Panc1 (cell line): Measurements from ENCODE around the gene SFI1. TPM values are rescaled to one million over a fixed set of nuclear protein-coding genes. Genes with fewer than 3 reads are reported as not detected.

Experiments used
- ATAC-seq: fragments of 200-7000 bp; cut with Tn5 transposase; 2 replicates; pipeline ENCODE4 v1.9.1; 2020; ENCODE audit warnings: mild to moderate bottlenecking, moderate library complexity
- BruUV-seq: library from RNA; stranded (reverse); fragments of 400-500 nt; replicated peaks from 2 replicates; lab custom pipeline; 2021; lab: Mats Ljungman, UMichigan
- CTCF ChIA-PET: fragments of 300-600 bp; sonication (Branson Sonifier 250); formaldehyde crosslinking; loops from one replicate; lab custom pipeline; 2022; ENCODE audit warnings: antibody characterized with exemption; lab: Charles Lee
- POLR2A ChIA-PET: fragments of 300-600 bp; sonication (Branson Sonifier 250); formaldehyde crosslinking; loops from one replicate; lab custom pipeline; 2022; ENCODE audit warnings: antibody characterized with exemption; lab: Charles Lee
- DNase-seq: peaks from one replicate; pipeline ENCODE4 v3.0.0-alpha.2; 2010; ENCODE audit warnings: low read depth, low spot score
- H3K27ac ChIP-seq: 2 replicates; pipeline ENCODE4 v1.5.1; 2011; ENCODE audit warnings: mild to moderate bottlenecking, low read length, inconsistent platforms
- H3K27me3 ChIP-seq: fragments of 200-500 bp; sonication (Bioruptor generic); 2 replicates; pipeline ENCODE4 v1.6.0; 2014; ENCODE audit warnings: low read length, inconsistent platforms; ENCODE audit not compliant: control insufficient read depth, insufficient read depth
- H3K36me3 ChIP-seq: fragments of 200-500 bp; sonication (Bioruptor generic); 2 replicates; pipeline ENCODE4 v1.5.1; 2014; ENCODE audit warnings: inconsistent platforms, mild to moderate bottlenecking, low read length, moderate library complexity; ENCODE audit not compliant: control insufficient read depth, insufficient read depth
- H3K4me1 ChIP-seq: 2 replicates; pipeline ENCODE4 v1.5.1; 2011; ENCODE audit warnings: inconsistent platforms, mild to moderate bottlenecking, low read length, moderate library complexity; ENCODE audit not compliant: control insufficient read depth, insufficient read depth
- H3K4me3 ChIP-seq, 2 experiments: 2 replicates each; pipeline ENCODE4 v1.5.1; 2011 to 2012; ENCODE audit warnings: low read depth in 2 of 2, low read length in 2 of 2, mild to moderate bottlenecking in 2 of 2, inconsistent platforms in 1 of 2, moderate library complexity in 1 of 2
- H3K9me3 ChIP-seq: fragments of 200-500 bp; sonication (Bioruptor generic); 2 replicates; pipeline ENCODE4 v1.5.1; 2014; ENCODE audit warnings: low read depth, mild to moderate bottlenecking, inconsistent platforms, low read length, moderate library complexity; ENCODE audit not compliant: control insufficient read depth, insufficient read depth
- POLR2AphosphoS5 ChIP-seq: IDR thresholded peaks from 2 replicates; pipeline ENCODE4 v1.6.1; 2012; ENCODE audit warnings: mild to moderate bottlenecking, low read depth, low read length, moderate library complexity
- SIN3A ChIP-seq: IDR thresholded peaks from 2 replicates; pipeline ENCODE4 v1.6.1; 2012; ENCODE audit warnings: low read depth, mild to moderate bottlenecking, low read length, moderate library complexity, borderline replicate concordance; ENCODE audit not compliant: insufficient read depth
- TCF7L2 ChIP-seq: IDR thresholded peaks from 2 replicates; pipeline ENCODE4 v1.6.1; 2011; ENCODE audit warnings: mild to moderate bottlenecking, low read depth, low read length, inconsistent platforms
- in situ Hi-C: cut with HindIII; loops from 2 replicates; pipeline ENCODE4 v1.10.0; 2016; ENCODE audit warnings: low sequenced_read_pairs, low pct_unique_long_range_greater_than_20kb
- intact Hi-C: fragments of 100-400 bp; cut with micrococcal nuclease; formaldehyde crosslinking; loops from one replicate; pipeline ENCODE4 v1.10.0; 2022; ENCODE audit not compliant: unreplicated experiment
- total RNA-seq: library from RNA; stranded (reverse); gene quantifications from one replicate; pipeline ENCODE4 v1.2.1, GENCODE V29; 2021; ENCODE audit not compliant: unreplicated experiment
- TF ChIP-seq, protein P1 (sequence below), 2 experiments: IDR thresholded peaks; 2 replicates each; pipeline ENCODE4 v1.6.1; 2011 to 2012; ENCODE audit warnings: low read depth in 2 of 2, control low read depth in 1 of 2, low read length in 1 of 2, mild to moderate bottlenecking in 1 of 2, moderate library complexity in 1 of 2; ENCODE audit not compliant: insufficient read depth in 1 of 2
- TF ChIP-seq, protein P2 (sequence below): fragments of 450-650 bp; IDR thresholded peaks from 2 replicates; pipeline ENCODE4 v1.5.1; 2017; ENCODE audit warnings: mild to moderate bottlenecking

Gene SFI1
- total RNA-seq, 1 experiment from 2014 or later: 29.9 TPM

- ChIA-PET CTCF (no interaction called here), POLR2A (no interaction called here)
- Histone ChIP-seq H3K4me1 (peaks cover 13% of the 10 kb centered on the region), H3K4me3 (no peak overlapping the region), H3K27me3 (no peaks in the 10 kb centered on the region), H3K36me3 (no peaks in the 10 kb centered on the region), H3K27ac (no peak overlapping the region), H3K9me3 (no peaks in the 10 kb centered on the region)
- ATAC-seq (no peak), DNase-seq (no peak)
- TF ChIP-seq SIN3A (no peak), POLR2AphosphoS5 (no peak), TCF7L2 (no peak)
- TF ChIP-seq, protein P1, sequence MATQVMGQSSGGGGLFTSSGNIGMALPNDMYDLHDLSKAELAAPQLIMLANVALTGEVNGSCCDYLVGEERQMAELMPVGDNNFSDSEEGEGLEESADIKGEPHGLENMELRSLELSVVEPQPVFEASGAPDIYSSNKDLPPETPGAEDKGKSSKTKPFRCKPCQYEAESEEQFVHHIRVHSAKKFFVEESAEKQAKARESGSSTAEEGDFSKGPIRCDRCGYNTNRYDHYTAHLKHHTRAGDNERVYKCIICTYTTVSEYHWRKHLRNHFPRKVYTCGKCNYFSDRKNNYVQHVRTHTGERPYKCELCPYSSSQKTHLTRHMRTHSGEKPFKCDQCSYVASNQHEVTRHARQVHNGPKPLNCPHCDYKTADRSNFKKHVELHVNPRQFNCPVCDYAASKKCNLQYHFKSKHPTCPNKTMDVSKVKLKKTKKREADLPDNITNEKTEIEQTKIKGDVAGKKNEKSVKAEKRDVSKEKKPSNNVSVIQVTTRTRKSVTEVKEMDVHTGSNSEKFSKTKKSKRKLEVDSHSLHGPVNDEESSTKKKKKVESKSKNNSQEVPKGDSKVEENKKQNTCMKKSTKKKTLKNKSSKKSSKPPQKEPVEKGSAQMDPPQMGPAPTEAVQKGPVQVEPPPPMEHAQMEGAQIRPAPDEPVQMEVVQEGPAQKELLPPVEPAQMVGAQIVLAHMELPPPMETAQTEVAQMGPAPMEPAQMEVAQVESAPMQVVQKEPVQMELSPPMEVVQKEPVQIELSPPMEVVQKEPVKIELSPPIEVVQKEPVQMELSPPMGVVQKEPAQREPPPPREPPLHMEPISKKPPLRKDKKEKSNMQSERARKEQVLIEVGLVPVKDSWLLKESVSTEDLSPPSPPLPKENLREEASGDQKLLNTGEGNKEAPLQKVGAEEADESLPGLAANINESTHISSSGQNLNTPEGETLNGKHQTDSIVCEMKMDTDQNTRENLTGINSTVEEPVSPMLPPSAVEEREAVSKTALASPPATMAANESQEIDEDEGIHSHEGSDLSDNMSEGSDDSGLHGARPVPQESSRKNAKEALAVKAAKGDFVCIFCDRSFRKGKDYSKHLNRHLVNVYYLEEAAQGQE (IDR thresholded peaks at IDR 0.05; ENCODE audit: insufficient read depth in 1 of 2, low read depth in 2 of 2, low read length in 1 of 2): no peak
- TF ChIP-seq, protein P2, sequence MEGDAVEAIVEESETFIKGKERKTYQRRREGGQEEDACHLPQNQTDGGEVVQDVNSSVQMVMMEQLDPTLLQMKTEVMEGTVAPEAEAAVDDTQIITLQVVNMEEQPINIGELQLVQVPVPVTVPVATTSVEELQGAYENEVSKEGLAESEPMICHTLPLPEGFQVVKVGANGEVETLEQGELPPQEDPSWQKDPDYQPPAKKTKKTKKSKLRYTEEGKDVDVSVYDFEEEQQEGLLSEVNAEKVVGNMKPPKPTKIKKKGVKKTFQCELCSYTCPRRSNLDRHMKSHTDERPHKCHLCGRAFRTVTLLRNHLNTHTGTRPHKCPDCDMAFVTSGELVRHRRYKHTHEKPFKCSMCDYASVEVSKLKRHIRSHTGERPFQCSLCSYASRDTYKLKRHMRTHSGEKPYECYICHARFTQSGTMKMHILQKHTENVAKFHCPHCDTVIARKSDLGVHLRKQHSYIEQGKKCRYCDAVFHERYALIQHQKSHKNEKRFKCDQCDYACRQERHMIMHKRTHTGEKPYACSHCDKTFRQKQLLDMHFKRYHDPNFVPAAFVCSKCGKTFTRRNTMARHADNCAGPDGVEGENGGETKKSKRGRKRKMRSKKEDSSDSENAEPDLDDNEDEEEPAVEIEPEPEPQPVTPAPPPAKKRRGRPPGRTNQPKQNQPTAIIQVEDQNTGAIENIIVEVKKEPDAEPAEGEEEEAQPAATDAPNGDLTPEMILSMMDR: no peak
- BruUV-seq: no TSS peak
- in situ Hi-C loops: no loop called here
- intact Hi-C loops: no loop called here
Measured at GRCh38 chr22:31651664-31652063, 155.3 kb downstream of the SFI1 start.

- ChIA-PET POLR2A (no interaction called here), CTCF (no interaction called here)
- in situ Hi-C loops (no loop called here), intact Hi-C loops (no loop called here)
- Histone ChIP-seq H3K4me3 (no peak overlapping the region), H3K36me3 (no peaks in the 10 kb centered on the region), H3K9me3 (no peaks in the 10 kb centered on the region), H3K27ac (no peak overlapping the region), H3K27me3 (no peaks in the 10 kb centered on the region), H3K4me1 (peaks cover 10% of the 10 kb centered on the region)
- no TSS peak for BruUV-seq
- no peak for TF ChIP-seq TCF7L2
- TF ChIP-seq, protein P1 (IDR thresholded peaks at IDR 0.05; ENCODE audit: insufficient read depth in 1 of 2, low read depth in 2 of 2, low read length in 1 of 2): no peak
- no peak for TF ChIP-seq SIN3A
- TF ChIP-seq POLR2AphosphoS5: no peak
- TF ChIP-seq, protein P2: no peak
- DNase-seq (no peak), ATAC-seq (no peak)
Measured at GRCh38 chr22:31652088-31652487, 155.8 kb downstream of the SFI1 start.
